ENCODE data around the gene ROPN1L. TPM values are rescaled to one million over a fixed set of nuclear protein-coding genes. Genes with fewer than 3 reads are reported as not detected.

The ROPN1L gene
- polyA plus RNA-seq, 1 experiment, result 0.54 TPM

GRCh38 chr5:10445352-10445751 is 3.7 kb downstream of the ROPN1L start:
- TF ChIP-seq, protein P1, sequence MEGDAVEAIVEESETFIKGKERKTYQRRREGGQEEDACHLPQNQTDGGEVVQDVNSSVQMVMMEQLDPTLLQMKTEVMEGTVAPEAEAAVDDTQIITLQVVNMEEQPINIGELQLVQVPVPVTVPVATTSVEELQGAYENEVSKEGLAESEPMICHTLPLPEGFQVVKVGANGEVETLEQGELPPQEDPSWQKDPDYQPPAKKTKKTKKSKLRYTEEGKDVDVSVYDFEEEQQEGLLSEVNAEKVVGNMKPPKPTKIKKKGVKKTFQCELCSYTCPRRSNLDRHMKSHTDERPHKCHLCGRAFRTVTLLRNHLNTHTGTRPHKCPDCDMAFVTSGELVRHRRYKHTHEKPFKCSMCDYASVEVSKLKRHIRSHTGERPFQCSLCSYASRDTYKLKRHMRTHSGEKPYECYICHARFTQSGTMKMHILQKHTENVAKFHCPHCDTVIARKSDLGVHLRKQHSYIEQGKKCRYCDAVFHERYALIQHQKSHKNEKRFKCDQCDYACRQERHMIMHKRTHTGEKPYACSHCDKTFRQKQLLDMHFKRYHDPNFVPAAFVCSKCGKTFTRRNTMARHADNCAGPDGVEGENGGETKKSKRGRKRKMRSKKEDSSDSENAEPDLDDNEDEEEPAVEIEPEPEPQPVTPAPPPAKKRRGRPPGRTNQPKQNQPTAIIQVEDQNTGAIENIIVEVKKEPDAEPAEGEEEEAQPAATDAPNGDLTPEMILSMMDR (IDR thresholded peaks at IDR 0.05; ENCODE audit: insufficient read depth, low read depth, low read length), result no peak
- H3K27me3 ChIP-seq (ENCODE audit: control insufficient read depth, insufficient read depth, low read length), result no peaks in the 10 kb centered on the region
- H3K4me3 ChIP-seq (ENCODE audit: low read depth, low read length), result no peak overlapping the region
- ChIA-PET POLR2A (no interaction called here), CTCF (interaction anchor here (2.7 kb wide), 1 partner anchor 183 kb away, joined by 10 read pairs; no protein-coding TSS in a partner anchor)
- H3K36me3 ChIP-seq (ENCODE audit: control insufficient read depth, insufficient read depth, low read length), result no peaks in the 10 kb centered on the region
- DNase-seq (ENCODE audit: low read depth), result no peak

DNA sequence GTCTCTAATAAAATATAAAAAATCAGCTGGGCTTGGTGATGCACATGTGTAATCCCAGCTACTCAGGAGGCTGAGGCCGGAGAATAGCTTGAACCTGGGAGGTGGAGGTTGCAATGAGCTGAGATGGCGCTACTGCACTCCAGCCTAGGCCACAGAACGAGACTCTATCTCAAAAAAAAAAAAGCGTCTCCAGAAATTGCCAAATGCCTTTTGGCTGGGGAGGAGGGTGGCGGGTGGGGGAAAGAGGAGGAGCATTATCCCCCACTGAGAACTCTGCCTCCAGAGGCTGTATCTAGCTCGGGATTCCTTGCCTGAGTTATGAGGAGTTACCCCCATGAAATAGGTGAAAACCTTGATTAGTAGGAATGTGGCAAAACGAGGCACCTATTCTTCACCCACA is 4.8 kb downstream of the ROPN1L start:
- Histone ChIP-seq H3K36me3 (ENCODE audit: control insufficient read depth, insufficient read depth, low read length) (no peaks in the 10 kb centered on the region; the same call in 1 of the 2 replicates), H3K27me3 (ENCODE audit: control insufficient read depth, insufficient read depth, low read length) (no peaks in the 10 kb centered on the region), H3K4me3 (ENCODE audit: low read depth, low read length) (no peak overlapping the region)
- ChIA-PET CTCF (interaction anchor here (2.7 kb wide), 1 partner anchor 181 kb away, joined by 10 read pairs; no protein-coding TSS in a partner anchor), POLR2A (no interaction called here)
- TF ChIP-seq, protein P1 (IDR thresholded peaks at IDR 0.05; ENCODE audit: insufficient read depth, low read depth, low read length), result no peak
- DNase-seq (ENCODE audit: low read depth), result no peak

GRCh38 chr5:10447041-10447440 is 5.4 kb downstream of the ROPN1L start:
- CTCF ChIA-PET, result interaction anchor here (1.1 to 2.7 kb wide), 2 partner anchors 119 to 181 kb away, joined by 4 to 10 read pairs; no protein-coding TSS in a partner anchor
- TF ChIP-seq, protein P1 (IDR thresholded peaks at IDR 0.05; ENCODE audit: insufficient read depth, low read depth, low read length), result no peak

DNA sequence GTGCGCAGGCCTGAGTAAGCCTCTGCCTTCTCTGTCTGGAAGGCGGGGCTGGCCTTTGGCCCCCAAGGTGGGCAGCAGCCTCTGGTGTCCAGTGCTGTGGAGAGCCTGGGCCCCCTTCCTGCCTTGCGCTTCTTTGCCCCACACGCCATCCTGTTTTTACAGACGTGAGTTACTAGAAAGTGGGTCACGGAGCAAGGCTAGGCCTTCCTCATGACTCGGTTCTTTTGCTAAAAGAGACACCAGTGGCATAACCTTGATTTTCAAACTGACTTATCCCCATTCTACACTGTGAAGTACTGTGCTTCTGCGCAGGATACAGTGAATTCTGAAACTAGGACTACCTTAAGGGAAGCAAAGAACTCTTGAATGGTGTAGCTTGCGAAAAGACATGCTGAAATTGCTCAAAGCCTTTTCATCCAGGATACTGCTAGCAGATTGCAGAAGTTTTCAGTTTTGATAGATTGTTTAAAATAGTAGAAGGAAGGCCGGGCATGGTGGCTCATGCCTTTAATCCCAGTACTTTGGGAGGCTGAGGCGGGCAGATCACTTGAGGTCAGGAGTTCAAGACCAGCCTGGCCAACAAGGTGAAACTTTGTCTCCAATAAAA is 7.2 kb downstream of the ROPN1L start:
- Histone ChIP-seq H3K4me3 (ENCODE audit: low read depth, low read length) (no peak overlapping the region), H3K27me3 (ENCODE audit: control insufficient read depth, insufficient read depth, low read length) (no peaks in the 10 kb centered on the region), H3K36me3 (ENCODE audit: control insufficient read depth, insufficient read depth, low read length) (no peaks in the 10 kb centered on the region; the same call in 1 of the 2 replicates)
- no peak for DNase-seq (ENCODE audit: low read depth)
- ChIA-PET CTCF (interaction anchor here (0.9 kb wide), 1 partner anchor 179 kb away, joined by 3 read pairs; no protein-coding TSS in a partner anchor), POLR2A (no interaction called here)
- TF ChIP-seq, protein P1 (IDR thresholded peaks at IDR 0.05; ENCODE audit: insufficient read depth, low read depth, low read length), result no peak

More at GRCh38 chr5:10447041-10447440, 5.4 kb downstream of the ROPN1L start:
- Histone ChIP-seq H3K4me3 (ENCODE audit: low read depth, low read length) (no peak overlapping the region), H3K36me3 (ENCODE audit: control insufficient read depth, insufficient read depth, low read length) (no peaks in the 10 kb centered on the region; the same call in 1 of the 2 replicates), H3K27me3 (ENCODE audit: control insufficient read depth, insufficient read depth, low read length) (no peaks in the 10 kb centered on the region)
- DNase-seq (ENCODE audit: low read depth), result no peak
- POLR2A ChIA-PET, result no interaction called here

GRCh38 chr5:10451137-10451824 is 9.6 kb downstream of the ROPN1L start:
- ChIA-PET POLR2A (no interaction called here), CTCF (interaction anchor here (1.4 to 10.0 kb wide), 5 partner anchors 9 to 1573 kb away, joined by 5 to 145 read pairs (median 20); partner anchors contain the start of gene ROPN1L)
- TF ChIP-seq, protein P1 (IDR thresholded peaks at IDR 0.05; ENCODE audit: insufficient read depth, low read depth, low read length), result no peak
- Histone ChIP-seq H3K36me3 (ENCODE audit: control insufficient read depth, insufficient read depth, low read length) (no peaks in the 10 kb centered on the region; the same call in 1 of the 2 replicates), H3K27me3 (ENCODE audit: control insufficient read depth, insufficient read depth, low read length) (no peaks in the 10 kb centered on the region), H3K4me3 (ENCODE audit: low read depth, low read length) (no peak overlapping the region)
- DNase-seq (ENCODE audit: low read depth), result no peak

Data from BJ (cell line).